ENCODE data around the gene ERICH6B.

DNA sequence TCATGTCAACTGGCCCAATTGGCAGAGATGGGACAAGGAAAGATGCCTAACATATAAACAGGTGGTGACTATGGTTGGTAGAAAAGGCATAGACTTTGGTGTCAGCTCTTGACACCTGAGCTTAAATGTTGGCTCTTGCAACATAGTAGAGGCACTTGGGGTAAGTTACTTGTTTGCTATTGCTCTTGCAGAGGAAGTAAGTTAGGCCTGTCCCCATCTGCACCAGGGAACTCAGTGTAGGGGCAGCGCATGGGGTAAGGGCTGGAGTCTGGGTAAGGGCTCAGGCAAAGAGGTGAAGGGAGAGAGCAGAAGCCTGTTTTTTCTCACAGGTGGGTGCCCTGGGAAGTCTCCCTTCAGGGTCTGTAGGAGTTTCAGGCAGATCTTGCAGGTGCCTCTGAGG, 27.6 kb downstream of the ERICH6B start:
- TF ChIP-seq, protein P1, sequence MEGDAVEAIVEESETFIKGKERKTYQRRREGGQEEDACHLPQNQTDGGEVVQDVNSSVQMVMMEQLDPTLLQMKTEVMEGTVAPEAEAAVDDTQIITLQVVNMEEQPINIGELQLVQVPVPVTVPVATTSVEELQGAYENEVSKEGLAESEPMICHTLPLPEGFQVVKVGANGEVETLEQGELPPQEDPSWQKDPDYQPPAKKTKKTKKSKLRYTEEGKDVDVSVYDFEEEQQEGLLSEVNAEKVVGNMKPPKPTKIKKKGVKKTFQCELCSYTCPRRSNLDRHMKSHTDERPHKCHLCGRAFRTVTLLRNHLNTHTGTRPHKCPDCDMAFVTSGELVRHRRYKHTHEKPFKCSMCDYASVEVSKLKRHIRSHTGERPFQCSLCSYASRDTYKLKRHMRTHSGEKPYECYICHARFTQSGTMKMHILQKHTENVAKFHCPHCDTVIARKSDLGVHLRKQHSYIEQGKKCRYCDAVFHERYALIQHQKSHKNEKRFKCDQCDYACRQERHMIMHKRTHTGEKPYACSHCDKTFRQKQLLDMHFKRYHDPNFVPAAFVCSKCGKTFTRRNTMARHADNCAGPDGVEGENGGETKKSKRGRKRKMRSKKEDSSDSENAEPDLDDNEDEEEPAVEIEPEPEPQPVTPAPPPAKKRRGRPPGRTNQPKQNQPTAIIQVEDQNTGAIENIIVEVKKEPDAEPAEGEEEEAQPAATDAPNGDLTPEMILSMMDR (IDR thresholded peaks at IDR 0.05; ENCODE audit: borderline replicate concordance, extremely low read depth, low read length, poor library complexity, severe bottlenecking), result no peak
- no peak for TF ChIP-seq EZH2 (IDR thresholded peaks at IDR 0.05; ENCODE audit: borderline replicate concordance, low read depth, low read length, severe bottlenecking)

Data from DND-41 (cell line).